ENCODE data around the gene GLIS1. TPM values are rescaled to one million over a fixed set of nuclear protein-coding genes. Genes with fewer than 3 reads are reported as not detected.

GLIS1 gene
- total and polyA plus RNA-seq, 11 donors: 0.06 to 0.35 (median 0.13) TPM; not detected in 6

DNA sequence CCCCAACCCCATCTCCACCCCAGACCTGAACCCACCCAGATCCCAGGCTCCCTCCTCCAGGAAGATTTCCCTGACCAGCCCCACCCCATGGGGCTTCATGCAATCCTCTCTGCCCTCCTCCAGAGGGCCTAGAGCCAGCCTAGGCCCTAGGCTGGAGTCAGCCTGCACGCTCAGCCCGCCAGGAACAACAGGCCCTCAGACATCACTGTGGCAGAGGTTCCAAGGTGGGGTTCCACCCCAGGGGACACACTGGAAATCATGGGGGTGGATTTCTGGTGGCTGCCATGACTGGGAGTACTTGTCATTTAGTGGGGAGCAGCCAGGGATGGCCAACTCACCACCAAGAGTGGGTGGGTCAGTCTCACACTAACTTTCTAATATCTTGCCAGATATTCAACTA, 122.0 kb downstream of the GLIS1 start:
- Histone ChIP-seq H3K4me3 (no peak overlapping the region), H3K27ac (no peak overlapping the region), H3K27me3 (peaks cover 0 to 4% (median 0%) of the 10 kb centered on the region in 9 donors), H3K4me1 (no peaks in the 10 kb centered on the region), H3K36me3 (no peaks in the 10 kb centered on the region), H3K9me3 (peaks cover 0 to 4% (median 0%) of the 10 kb centered on the region in 12 donors)
- peak in 1 of 4 donors; percentile 29 for ATAC-seq
- TF ChIP-seq, protein P1, sequence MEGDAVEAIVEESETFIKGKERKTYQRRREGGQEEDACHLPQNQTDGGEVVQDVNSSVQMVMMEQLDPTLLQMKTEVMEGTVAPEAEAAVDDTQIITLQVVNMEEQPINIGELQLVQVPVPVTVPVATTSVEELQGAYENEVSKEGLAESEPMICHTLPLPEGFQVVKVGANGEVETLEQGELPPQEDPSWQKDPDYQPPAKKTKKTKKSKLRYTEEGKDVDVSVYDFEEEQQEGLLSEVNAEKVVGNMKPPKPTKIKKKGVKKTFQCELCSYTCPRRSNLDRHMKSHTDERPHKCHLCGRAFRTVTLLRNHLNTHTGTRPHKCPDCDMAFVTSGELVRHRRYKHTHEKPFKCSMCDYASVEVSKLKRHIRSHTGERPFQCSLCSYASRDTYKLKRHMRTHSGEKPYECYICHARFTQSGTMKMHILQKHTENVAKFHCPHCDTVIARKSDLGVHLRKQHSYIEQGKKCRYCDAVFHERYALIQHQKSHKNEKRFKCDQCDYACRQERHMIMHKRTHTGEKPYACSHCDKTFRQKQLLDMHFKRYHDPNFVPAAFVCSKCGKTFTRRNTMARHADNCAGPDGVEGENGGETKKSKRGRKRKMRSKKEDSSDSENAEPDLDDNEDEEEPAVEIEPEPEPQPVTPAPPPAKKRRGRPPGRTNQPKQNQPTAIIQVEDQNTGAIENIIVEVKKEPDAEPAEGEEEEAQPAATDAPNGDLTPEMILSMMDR (IDR thresholded peaks at IDR 0.05): no peak
- no peak for TF ChIP-seq POLR2A (IDR thresholded peaks at IDR 0.05)
- peak in 2 of 5 donors; percentile 6 to 26 for DNase-seq
- intact Hi-C loops (cut with DNase I): no loop called here
- WGBS, 4 donors: 83 to 100% (median 93%) methylated on average over 2 of the region's 2 CpGs

DNA sequence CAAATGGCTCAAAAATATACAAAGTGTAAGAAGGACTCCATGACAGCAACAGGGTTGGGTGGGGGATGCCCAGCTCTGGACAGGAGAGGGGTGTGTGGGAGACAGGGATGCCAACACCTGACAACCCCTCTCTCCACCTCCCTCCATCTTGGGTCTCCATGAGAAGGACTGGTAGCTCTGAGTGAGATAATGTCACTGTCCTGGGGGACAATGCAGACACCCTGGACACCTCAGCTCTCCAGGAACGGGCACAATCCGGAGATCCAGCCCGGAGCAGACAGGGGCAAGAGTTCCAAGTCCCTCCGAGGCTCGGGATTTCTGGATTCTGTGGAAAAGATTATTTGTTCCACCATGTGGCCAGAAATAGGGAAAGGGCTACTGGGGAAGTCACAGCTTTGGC, 122.5 kb downstream of the GLIS1 start:
- WGBS, 4 donors: 68 to 93% (median 87%) methylated on average over 5 of the region's 5 CpGs
- DNase-seq (peak in 1 of 5 donors; percentile 10), ATAC-seq (no peak)
- peaks cover 0 to 8% (median 0%) of the 10 kb centered on the region in 12 donors for H3K9me3 ChIP-seq
- no peak for TF ChIP-seq POLR2A (IDR thresholded peaks at IDR 0.05)
- TF ChIP-seq, protein P1 (IDR thresholded peaks at IDR 0.05): no peak
- no peak overlapping the region for H3K4me3 ChIP-seq
- no peak overlapping the region for H3K27ac ChIP-seq
- H3K4me1 ChIP-seq: no peaks in the 10 kb centered on the region
- H3K27me3 ChIP-seq: peaks cover 0 to 4% (median 0%) of the 10 kb centered on the region in 9 donors
- H3K36me3 ChIP-seq: no peaks in the 10 kb centered on the region
- intact Hi-C loops (cut with DNase I): no loop called here

DNA sequence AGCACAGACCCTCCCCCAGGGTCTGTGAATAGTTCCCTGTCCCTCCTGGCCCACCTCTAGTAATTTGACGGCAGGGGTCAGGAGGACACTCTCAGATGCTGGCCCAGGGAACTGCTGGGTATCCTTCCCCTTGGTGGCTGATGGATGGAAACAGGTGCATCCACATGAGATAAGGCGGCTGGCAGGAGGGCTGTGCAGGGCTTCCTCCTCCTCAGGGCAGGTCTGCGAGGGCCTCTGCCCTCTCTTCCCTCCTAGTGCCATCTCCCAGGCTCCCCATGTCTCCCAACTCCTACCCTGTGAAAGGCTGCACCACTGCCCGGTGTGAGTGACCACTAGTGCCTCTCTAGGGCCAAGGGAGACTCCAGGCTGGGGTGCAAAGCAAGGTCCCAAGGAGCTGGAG, 123.9 kb downstream of the GLIS1 start:
- no peak overlapping the region for H3K4me3 ChIP-seq
- DNase-seq (peak in 2 of 5 donors; percentile 6 to 28), ATAC-seq (no peak)
- H3K4me1 ChIP-seq: no peaks in the 10 kb centered on the region
- H3K27me3 ChIP-seq: peaks cover 0 to 4% (median 0%) of the 10 kb centered on the region in 9 donors
- 57 to 69% (median 65%) methylated on average over 4 of the region's 4 CpGs for WGBS, 4 donors
- intact Hi-C loops (cut with DNase I): no loop called here
- no peak overlapping the region for H3K27ac ChIP-seq
- TF ChIP-seq, protein P1 (IDR thresholded peaks at IDR 0.05): no peak
- TF ChIP-seq POLR2A (IDR thresholded peaks at IDR 0.05): no peak
- no peaks in the 10 kb centered on the region for H3K36me3 ChIP-seq
- peaks cover 0 to 22% (median 8%) of the 10 kb centered on the region in 12 donors for H3K9me3 ChIP-seq

DNA sequence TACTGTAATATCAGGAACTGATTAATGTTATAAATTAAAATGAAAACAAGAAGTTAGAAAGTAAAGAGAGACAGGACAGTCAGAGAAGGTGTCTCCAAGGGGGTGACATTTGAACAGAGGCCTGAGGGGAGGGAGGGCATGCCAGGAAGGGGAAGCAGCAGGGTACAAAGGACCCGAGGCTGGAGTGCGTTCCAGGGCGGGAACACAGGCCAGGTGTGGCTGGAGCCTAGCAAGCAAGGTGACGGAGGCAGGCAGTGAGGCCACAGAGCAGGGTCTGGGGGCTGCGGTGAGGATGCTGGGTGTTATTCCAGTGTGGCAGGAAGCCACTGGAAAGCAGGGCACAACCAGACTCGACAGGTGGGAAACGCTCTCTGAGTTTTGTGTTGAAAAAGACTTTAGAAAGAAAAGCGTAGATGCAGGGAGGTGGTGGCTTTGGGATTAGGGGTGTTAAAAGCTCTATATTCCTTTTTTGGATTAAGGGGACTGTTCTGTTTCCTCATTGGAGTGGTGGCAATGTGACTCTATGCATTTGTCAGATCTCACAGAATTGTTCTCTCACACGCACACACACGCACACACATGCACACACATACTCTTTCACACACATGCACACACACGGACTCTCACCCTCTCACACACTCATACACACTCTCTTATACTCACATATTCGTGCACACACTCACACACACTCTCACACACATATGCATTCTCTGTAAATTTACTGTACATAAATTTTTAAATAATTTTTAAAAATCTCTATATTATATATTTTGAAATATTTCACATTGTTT, 124.5 kb downstream of the GLIS1 start:
- DNase-seq (peak in 2 of 5 donors; percentile 7 to 44), ATAC-seq (no peak)
- H3K9me3 ChIP-seq: peaks cover 0 to 29% (median 11%) of the 10 kb centered on the region in 12 donors
- H3K36me3 ChIP-seq: no peaks in the 10 kb centered on the region
- H3K27me3 ChIP-seq: peaks cover 0 to 4% (median 0%) of the 10 kb centered on the region in 9 donors
- no peaks in the 10 kb centered on the region for H3K4me1 ChIP-seq
- intact Hi-C loops (cut with DNase I): no loop called here
- 68 to 76% (median 69%) methylated on average over 12 of the region's 12 CpGs for WGBS, 4 donors
- no peak overlapping the region for H3K4me3 ChIP-seq
- no peak for TF ChIP-seq POLR2A (IDR thresholded peaks at IDR 0.05)
- TF ChIP-seq, protein P1 (IDR thresholded peaks at IDR 0.05): no peak
- H3K27ac ChIP-seq: no peak overlapping the region

Measured in heart left ventricle (tissue), 16 donors.